HUES48 (cell line): ENCODE results near the gene ZDHHC11.
"Not testable (repeated sequence)": the region's sequence is repeated elsewhere in the genome, so short reads cannot be mapped to it uniquely, and the experiment has no call there.

Experiments used
- H3K27ac ChIP-seq: one replicate; pipeline ENCODE4 v1.7.0; 2013; ENCODE audit warnings: low read depth, low read length, inconsistent platforms
- H3K27me3 ChIP-seq: 2 replicates; pipeline ENCODE4 v1.6.1; 2013; ENCODE audit warnings: mild to moderate bottlenecking, low read length; ENCODE audit not compliant: control insufficient read depth, insufficient read depth
- H3K36me3 ChIP-seq: 2 replicates; pipeline ENCODE4 v1.6.1; 2013; ENCODE audit warnings: low read length; ENCODE audit not compliant: control insufficient read depth, insufficient read depth
- H3K4me1 ChIP-seq: 2 replicates; pipeline ENCODE4 v1.6.1; 2013; ENCODE audit warnings: mild to moderate bottlenecking, low read length; ENCODE audit not compliant: control insufficient read depth, insufficient read depth
- H3K4me3 ChIP-seq: 2 replicates; pipeline ENCODE4 v1.5.1; 2013; ENCODE audit warnings: mild to moderate bottlenecking, low read depth, low read length
- H3K9ac ChIP-seq: 2 replicates; pipeline ENCODE4 v1.6.1; 2013; ENCODE audit warnings: mild to moderate bottlenecking, low read depth, low read length, moderate library complexity
- H3K9me3 ChIP-seq: 2 replicates; pipeline ENCODE4 v1.6.1; 2013; ENCODE audit warnings: low read length; ENCODE audit not compliant: control insufficient read depth, insufficient read depth

Gene ZDHHC11

DNA sequence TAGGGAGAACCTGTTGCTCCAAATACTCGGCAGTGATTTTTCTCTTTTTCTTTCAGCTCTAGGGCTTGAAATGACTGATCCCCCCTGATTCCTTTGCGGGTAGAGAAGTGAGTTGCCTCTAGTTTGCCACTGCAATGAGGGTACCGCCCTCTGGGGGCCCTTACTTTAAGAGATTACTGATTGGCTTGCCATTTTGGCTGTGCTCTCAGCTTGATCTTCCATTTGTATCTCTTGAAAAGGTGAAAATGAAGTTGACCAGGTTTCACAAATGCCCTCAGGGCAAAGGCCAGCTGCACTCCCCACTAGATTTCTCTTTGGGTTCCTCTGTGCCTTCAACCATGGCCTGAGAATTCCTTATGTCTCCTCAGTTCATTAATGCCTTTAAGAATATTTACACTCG is 52.8 kb downstream of the ZDHHC11 start:
- H3K36me3 ChIP-seq, H3K4me1 ChIP-seq, H3K4me3 ChIP-seq, H3K9me3 ChIP-seq, H3K27me3 ChIP-seq, H3K27ac ChIP-seq, H3K9ac ChIP-seq: not testable (repeated sequence)

GRCh38 chr5:795873-796272 is 54.9 kb downstream of the ZDHHC11 start:
- peaks cover 11% of the 10 kb centered on the region for H3K9me3 ChIP-seq

GRCh38 chr5:794948-795347 is 55.8 kb downstream of the ZDHHC11 start:
- H3K9ac ChIP-seq, H3K36me3 ChIP-seq, H3K27me3 ChIP-seq, H3K27ac ChIP-seq, H3K4me3 ChIP-seq, H3K4me1 ChIP-seq: not testable (repeated sequence)
- H3K9me3 ChIP-seq = peaks cover 11% of the 10 kb centered on the region

More at GRCh38 chr5:795873-796272, 54.9 kb downstream of the ZDHHC11 start:
- not testable (repeated sequence) for H3K36me3 ChIP-seq, H3K9ac ChIP-seq, H3K27ac ChIP-seq, H3K4me1 ChIP-seq, H3K27me3 ChIP-seq, H3K4me3 ChIP-seq

GRCh38 chr5:788703-789102 is 62.1 kb downstream of the ZDHHC11 start:
- H3K9ac ChIP-seq, H3K4me3 ChIP-seq, H3K27ac ChIP-seq, H3K36me3 ChIP-seq, H3K4me1 ChIP-seq: not testable (repeated sequence)
- peaks cover 12% of the 10 kb centered on the region for H3K9me3 ChIP-seq
- peaks cover 16% of the 10 kb centered on the region for H3K27me3 ChIP-seq

GRCh38 chr5:787857-788233 is 62.9 kb downstream of the ZDHHC11 start:
- not testable (repeated sequence) for H3K4me1 ChIP-seq, H3K4me3 ChIP-seq, H3K9me3 ChIP-seq, H3K36me3 ChIP-seq, H3K9ac ChIP-seq, H3K27ac ChIP-seq
- peaks cover 18% of the 10 kb centered on the region for H3K27me3 ChIP-seq

DNA sequence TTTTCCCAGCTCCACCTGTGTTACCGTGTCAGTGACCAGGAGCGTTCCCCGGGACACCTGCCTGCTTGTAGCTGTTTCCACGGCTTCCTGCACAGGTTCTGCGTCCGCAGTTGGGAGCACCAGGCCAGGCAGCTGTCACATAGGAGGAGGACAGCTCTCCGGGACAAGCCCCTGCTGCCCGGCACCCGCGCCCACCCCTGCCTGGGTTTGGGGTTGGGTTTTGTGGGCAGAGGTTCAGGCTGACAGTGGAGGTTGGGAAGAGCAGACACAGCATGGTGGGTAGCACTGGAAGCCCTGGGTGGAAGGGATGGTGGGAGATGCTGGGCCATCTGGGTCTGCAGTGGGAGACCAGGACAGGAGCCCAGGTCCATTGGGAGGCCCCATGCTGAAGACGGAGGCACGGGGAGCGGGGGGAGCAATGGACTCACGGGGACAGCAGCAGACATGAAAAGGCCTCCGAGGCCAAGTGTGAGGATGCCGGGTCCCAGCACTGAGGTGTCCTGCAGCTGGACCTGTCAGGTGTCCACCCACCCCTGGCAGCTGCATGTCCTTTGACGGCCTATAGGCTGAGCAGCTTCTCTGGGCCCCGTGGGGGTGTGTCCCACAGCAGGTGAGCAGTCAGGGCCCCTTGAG is 63.4 kb downstream of the ZDHHC11 start:
- not testable (repeated sequence) for H3K36me3 ChIP-seq, H3K9me3 ChIP-seq, H3K4me1 ChIP-seq, H3K27ac ChIP-seq, H3K4me3 ChIP-seq, H3K9ac ChIP-seq
- H3K27me3 ChIP-seq = peaks cover 18% of the 10 kb centered on the region

- H3K4me3 ChIP-seq = peak overlapping the region; percentile 56
- H3K27me3 ChIP-seq = peaks cover 18% of the 10 kb centered on the region
- not testable (repeated sequence) for H3K9ac ChIP-seq, H3K9me3 ChIP-seq, H3K36me3 ChIP-seq, H3K4me1 ChIP-seq, H3K27ac ChIP-seq
These were observed 65.5 kb downstream of the ZDHHC11 start for GRCh38 chr5:785181-785705.

DNA sequence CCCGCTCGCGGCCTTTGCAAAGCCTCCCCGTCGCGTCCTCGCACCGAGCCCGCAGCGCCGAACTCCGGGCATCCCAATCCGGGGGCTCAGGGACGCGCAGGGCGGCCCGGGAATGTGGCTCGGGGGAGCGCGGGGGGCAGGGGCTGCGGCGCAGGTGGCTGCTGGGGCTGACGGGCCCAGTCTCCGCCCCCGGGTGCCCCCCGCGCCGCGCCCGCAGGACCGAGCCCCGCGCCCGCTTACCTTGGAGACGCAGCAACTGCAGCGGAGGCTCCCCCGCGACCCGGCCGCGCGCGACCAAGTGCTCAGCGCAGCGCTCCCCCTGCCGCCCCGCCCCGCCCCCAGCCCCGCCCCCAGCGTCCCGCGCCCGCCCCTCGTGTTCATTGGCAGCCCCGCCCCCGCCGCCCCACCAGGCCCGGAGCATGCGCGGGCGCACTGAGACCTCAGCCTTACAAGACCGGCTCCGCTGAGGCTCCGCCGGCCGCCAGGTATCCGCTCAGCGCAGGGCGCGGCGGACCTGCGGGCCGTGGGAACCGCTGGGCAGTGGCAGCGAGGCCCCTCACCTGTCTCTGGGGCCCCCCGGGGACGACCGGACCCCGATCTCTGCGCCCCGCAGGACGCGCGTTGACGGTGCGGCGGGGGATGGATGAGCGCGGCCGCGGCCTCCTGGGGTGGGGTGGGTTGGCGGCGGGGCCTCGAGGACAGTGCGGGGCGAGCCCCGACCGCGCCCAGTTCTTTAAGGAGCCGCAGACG is 66.2 kb downstream of the ZDHHC11 start, which contains the start of gene ZDHHC11B:
Gene ZDHHC11B (minus strand): TSS at position 302 of the 750 bp plus-strand sequence. CDS start 17,810 bp downstream, outside the sequence.
- H3K9ac ChIP-seq, H3K27ac ChIP-seq, H3K9me3 ChIP-seq, H3K36me3 ChIP-seq, H3K4me1 ChIP-seq: not testable (repeated sequence)
- Histone ChIP-seq H3K27me3 (peaks cover 18% of the 10 kb centered on the region), H3K4me3 (peak within 1 kb of the TSS; percentile 56)

DNA sequence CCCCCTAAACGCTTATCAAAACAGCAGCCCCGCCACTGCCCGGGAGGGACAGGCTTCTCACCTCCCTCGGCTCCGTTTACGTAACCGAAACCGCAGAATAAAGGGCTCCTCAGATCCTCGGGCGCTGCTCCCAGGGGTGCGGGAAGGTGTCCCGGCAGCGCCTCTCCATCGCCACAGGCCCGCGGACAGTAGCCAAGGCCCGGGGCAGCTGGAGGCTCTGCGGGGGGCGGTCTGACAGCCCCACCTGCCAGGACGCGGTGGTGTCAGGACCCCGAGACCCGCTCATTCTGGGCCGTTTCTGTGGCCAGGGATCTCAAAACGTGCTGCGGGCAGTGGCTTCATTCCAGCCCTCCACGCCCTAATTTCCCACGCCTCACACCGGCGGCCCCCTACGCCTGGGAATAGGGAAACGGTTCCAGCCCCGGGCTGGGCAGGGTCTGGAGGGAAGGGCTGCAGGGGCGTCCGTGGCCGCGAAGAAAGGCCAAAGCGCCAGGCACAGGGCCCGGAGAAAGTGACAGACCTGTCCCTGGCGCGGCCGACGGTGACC is 66.8 kb downstream of the ZDHHC11 start:
- H3K9ac ChIP-seq, H3K27ac ChIP-seq: not testable (repeated sequence)

GRCh38 chr5:783049-783802 is 67.6 kb downstream of the ZDHHC11 start:
- not testable (repeated sequence) for H3K4me1 ChIP-seq, H3K27ac ChIP-seq, H3K36me3 ChIP-seq, H3K9ac ChIP-seq, H3K4me3 ChIP-seq, H3K9me3 ChIP-seq
- peaks cover 14% of the 10 kb centered on the region for H3K27me3 ChIP-seq

More for the DNA sequence above, 66.8 kb downstream of the ZDHHC11 start:
- H3K9me3 ChIP-seq, H3K4me1 ChIP-seq, H3K36me3 ChIP-seq: not testable (repeated sequence)
- peaks cover 18% of the 10 kb centered on the region for H3K27me3 ChIP-seq
- peak overlapping the region; percentile 44; the same call in 1 of the 2 replicates for H3K4me3 ChIP-seq
